NB4 (cell line): ENCODE results near the gene SLC25A4.

Experiments used
- MYC ChIP-seq: IDR thresholded peaks from 2 replicates; pipeline ENCODE4 v1.6.1; 2011; ENCODE audit warnings: low read depth, low read length
- POLR2A ChIP-seq: IDR thresholded peaks from 2 replicates; pipeline ENCODE4 v1.6.1; 2011; ENCODE audit warnings: mild to moderate bottlenecking; ENCODE audit not compliant: insufficient read length; ENCODE audit errors: extremely low read depth
- TF ChIP-seq, protein P1 (sequence below): IDR thresholded peaks from one replicate; pipeline ENCODE4 v1.5.1; 2012; ENCODE audit warnings: low read depth, low read length

- TF ChIP-seq, protein P1, sequence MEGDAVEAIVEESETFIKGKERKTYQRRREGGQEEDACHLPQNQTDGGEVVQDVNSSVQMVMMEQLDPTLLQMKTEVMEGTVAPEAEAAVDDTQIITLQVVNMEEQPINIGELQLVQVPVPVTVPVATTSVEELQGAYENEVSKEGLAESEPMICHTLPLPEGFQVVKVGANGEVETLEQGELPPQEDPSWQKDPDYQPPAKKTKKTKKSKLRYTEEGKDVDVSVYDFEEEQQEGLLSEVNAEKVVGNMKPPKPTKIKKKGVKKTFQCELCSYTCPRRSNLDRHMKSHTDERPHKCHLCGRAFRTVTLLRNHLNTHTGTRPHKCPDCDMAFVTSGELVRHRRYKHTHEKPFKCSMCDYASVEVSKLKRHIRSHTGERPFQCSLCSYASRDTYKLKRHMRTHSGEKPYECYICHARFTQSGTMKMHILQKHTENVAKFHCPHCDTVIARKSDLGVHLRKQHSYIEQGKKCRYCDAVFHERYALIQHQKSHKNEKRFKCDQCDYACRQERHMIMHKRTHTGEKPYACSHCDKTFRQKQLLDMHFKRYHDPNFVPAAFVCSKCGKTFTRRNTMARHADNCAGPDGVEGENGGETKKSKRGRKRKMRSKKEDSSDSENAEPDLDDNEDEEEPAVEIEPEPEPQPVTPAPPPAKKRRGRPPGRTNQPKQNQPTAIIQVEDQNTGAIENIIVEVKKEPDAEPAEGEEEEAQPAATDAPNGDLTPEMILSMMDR: no peak
- no peak for TF ChIP-seq MYC
- TF ChIP-seq POLR2A: no peak
Observed at GRCh38 chr4:185137233-185137925, 5.7 kb upstream of the SLC25A4 start.
